Neural progenitor cell (in vitro differentiated cells): Measurements from ENCODE around the gene COA6. TPM values are rescaled to one million over a fixed set of nuclear protein-coding genes. Genes with fewer than 3 reads are reported as not detected.

ENCODE experiments used
- DNase-seq: peaks from one replicate; pipeline ENCODE4 v3.0.0-alpha.2; 2016; ENCODE audit warnings: low spot score
- H2AFZ ChIP-seq: fragments of 200-600 bp; sonication (generic); replicated peaks from 2 replicates; pipeline ENCODE4 v1.6.1; 2016; ENCODE audit warnings: antibody characterized with exemption
- H3F3A ChIP-seq: fragments of 200-600 bp; sonication (generic); 2 replicates; pipeline ENCODE4 v1.6.1; 2016; ENCODE audit warnings: antibody characterized with exemption, low read depth
- H3K27ac ChIP-seq: fragments of 200-600 bp; sonication (generic); 2 replicates; pipeline ENCODE4 v1.5.1; 2016; ENCODE audit warnings: mild to moderate bottlenecking
- H3K27me3 ChIP-seq: fragments of 200-600 bp; sonication (generic); 2 replicates; pipeline ENCODE4 v1.6.1; 2016; ENCODE audit warnings: mild to moderate bottlenecking, moderate library complexity
- H3K36me3 ChIP-seq: fragments of 200-600 bp; sonication (generic); 2 replicates; pipeline ENCODE4 v1.5.1; 2016
- H3K4me1 ChIP-seq: fragments of 200-600 bp; sonication (generic); 2 replicates; pipeline ENCODE4 v1.6.1; 2016; ENCODE audit warnings: mixed run types
- H3K4me2 ChIP-seq: fragments of 200-600 bp; sonication (generic); 2 replicates; pipeline ENCODE4 v1.6.1; 2016
- H3K4me3 ChIP-seq: fragments of 200-600 bp; sonication (generic); 2 replicates; pipeline ENCODE4 v1.5.1; 2016
- H3K79me2 ChIP-seq: fragments of 200-600 bp; sonication (generic); 2 replicates; pipeline ENCODE4 v1.6.1; 2016; ENCODE audit warnings: low read depth
- H3K9ac ChIP-seq: fragments of 200-600 bp; sonication (generic); 2 replicates; pipeline ENCODE4 v1.6.1; 2016
- H3K9me3 ChIP-seq: fragments of 200-600 bp; sonication (generic); 2 replicates; pipeline ENCODE4 v1.5.1; 2016; ENCODE audit warnings: low read depth
- H4K20me1 ChIP-seq: fragments of 200-600 bp; sonication (generic); 2 replicates; pipeline ENCODE4 v1.6.1; 2016; ENCODE audit warnings: low read depth
- H3K27ac Mint-ChIP-seq: 3 replicates; pipeline ENCODE4 v1.8.0; 2021; ENCODE audit warnings: mixed read lengths
- H3K27me3 Mint-ChIP-seq: 2 replicates; pipeline ENCODE4 v1.8.0; 2022; ENCODE audit warnings: low read depth, mild to moderate bottlenecking, inconsistent platforms, moderate library complexity, mixed read lengths; ENCODE audit not compliant: insufficient read depth
- H3K36me3 Mint-ChIP-seq: 3 replicates; pipeline ENCODE4 v1.8.0; 2021; ENCODE audit warnings: mixed read lengths
- H3K4me1 Mint-ChIP-seq: 3 replicates; pipeline ENCODE4 v1.8.0; 2021; ENCODE audit warnings: mixed read lengths
- H3K4me3 Mint-ChIP-seq: 3 replicates; pipeline ENCODE4 v1.8.0; 2021; ENCODE audit warnings: mild to moderate bottlenecking, moderate library complexity, mixed read lengths
- H3K9me3 Mint-ChIP-seq: 3 replicates; pipeline ENCODE4 v1.8.0; 2020; ENCODE audit warnings: mixed read lengths
- EZH2 ChIP-seq: fragments of 200-600 bp; sonication (generic); IDR thresholded peaks from 2 replicates; pipeline ENCODE4 v1.6.1; 2017; ENCODE audit warnings: antibody characterized with exemption, mild to moderate bottlenecking, moderate library complexity
- EZH2phosphoT487 ChIP-seq: fragments of 200-600 bp; sonication (generic); IDR thresholded peaks from 2 replicates; pipeline ENCODE4 v1.6.1; 2017; ENCODE audit warnings: antibody characterized with exemption
- total RNA-seq: library from RNA; depleted of rRNA; stranded (reverse); fragments of >200 nt; gene quantifications from 2 replicates; pipeline ENCODE4 v1.2.3, GENCODE V29; 2015; ENCODE audit warnings: low replicate concordance
- TF ChIP-seq, protein P1 (sequence below): fragments of 200-600 bp; sonication (generic); IDR thresholded peaks from 2 replicates; pipeline ENCODE4 v1.5.1; 2017; ENCODE audit warnings: antibody characterized with exemption, mild to moderate bottlenecking

Gene COA6
- total RNA-seq, 1 donor from 2014 or later: 36.0 TPM

DNA sequence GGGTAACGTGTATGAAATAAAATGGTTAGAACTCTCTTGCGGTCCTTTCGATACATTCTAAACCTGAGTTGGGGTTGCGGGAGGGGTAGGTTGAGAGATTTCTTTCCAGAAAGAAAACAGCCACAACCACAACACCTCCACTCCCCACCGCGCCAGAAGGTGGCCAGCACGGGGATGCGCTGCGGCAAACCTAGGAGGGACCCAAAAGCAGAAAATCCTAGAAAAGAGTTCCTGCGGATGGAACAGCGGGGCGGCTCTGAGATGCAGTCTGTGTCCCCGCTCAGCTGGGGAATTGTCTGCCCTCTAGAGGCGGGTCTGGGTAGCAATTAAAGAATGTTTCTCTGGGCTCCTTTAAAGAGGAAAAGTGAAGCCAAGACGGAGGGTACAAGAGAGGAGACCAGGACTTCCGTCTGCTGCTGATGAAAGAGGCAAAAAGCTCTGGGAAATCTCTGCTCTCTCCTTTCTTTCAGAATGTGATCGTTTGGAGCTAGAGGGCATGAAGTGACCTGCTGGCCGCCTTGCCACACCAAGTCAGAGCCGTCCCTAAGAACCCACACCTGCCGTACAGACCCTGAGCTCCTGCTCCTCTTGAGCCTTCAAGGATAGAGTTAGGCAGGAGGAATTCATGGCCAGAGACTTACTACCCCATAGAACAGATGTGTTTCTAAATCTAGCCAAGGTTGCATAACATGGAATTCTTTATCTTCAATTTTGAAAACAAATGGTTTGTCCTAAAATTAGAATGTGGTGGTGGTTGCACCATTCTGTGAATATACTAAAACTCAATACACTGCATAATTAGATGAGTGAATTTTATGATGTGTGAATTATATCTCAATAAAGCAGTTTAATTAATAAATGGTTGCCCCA is 46.5 kb upstream of the COA6 start:
- Mint-ChIP-seq H3K36me3 (no peaks in the 10 kb centered on the region), H3K4me3 (no peak overlapping the region), H3K9me3 (no peaks in the 10 kb centered on the region), H3K4me1 (peaks cover 13% of the 10 kb centered on the region), H3K27me3 (peaks cover 6% of the 10 kb centered on the region), H3K27ac (no peak overlapping the region)
- DNase-seq: peak; percentile 80
- Histone ChIP-seq H3K4me2 (peak overlapping the region; percentile 58), H3K4me1 (peaks cover 12% of the 10 kb centered on the region), H3K9ac (no peak overlapping the region), H3K27ac (no peak overlapping the region), H3K36me3 (no peaks in the 10 kb centered on the region), H3F3A (no peaks in the 10 kb centered on the region), H3K9me3 (no peaks in the 10 kb centered on the region), H2AFZ (peak overlapping the region; percentile 92), H3K4me3 (peak overlapping the region; percentile 34), H4K20me1 (no peaks in the 10 kb centered on the region), H3K79me2 (no peaks in the 10 kb centered on the region), H3K27me3 (peaks cover 31% of the 10 kb centered on the region)
- no peak for TF ChIP-seq EZH2
- TF ChIP-seq, protein P1, sequence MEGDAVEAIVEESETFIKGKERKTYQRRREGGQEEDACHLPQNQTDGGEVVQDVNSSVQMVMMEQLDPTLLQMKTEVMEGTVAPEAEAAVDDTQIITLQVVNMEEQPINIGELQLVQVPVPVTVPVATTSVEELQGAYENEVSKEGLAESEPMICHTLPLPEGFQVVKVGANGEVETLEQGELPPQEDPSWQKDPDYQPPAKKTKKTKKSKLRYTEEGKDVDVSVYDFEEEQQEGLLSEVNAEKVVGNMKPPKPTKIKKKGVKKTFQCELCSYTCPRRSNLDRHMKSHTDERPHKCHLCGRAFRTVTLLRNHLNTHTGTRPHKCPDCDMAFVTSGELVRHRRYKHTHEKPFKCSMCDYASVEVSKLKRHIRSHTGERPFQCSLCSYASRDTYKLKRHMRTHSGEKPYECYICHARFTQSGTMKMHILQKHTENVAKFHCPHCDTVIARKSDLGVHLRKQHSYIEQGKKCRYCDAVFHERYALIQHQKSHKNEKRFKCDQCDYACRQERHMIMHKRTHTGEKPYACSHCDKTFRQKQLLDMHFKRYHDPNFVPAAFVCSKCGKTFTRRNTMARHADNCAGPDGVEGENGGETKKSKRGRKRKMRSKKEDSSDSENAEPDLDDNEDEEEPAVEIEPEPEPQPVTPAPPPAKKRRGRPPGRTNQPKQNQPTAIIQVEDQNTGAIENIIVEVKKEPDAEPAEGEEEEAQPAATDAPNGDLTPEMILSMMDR: peak; percentile 81

DNA sequence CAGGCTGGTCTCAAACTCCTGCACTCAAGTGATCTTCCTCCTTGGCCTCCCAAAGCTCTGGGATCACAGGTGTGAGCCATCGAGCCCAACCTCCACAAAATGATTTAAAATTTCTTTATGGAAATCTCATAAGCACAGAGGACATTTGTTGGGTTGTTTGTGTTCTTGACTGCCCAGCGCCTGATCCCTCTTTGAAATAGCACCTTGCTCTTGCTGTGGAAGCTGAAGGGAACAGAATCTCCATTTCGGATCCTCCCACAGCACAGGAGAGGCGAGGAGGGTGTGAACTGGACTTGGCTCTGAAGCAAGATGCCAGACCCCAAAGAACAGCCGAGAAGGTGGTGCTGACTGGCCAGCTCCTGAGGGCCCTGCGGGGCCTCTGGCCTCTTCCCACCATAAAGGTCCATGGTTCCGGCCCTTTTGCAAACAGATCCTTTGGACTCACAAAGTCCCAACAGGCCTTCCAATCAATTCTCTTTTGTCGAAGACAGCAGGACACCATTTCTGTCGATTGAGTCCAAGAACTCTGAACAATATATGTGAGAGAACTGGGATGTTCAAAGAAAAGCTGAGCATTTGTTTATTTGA is 45.6 kb upstream of the COA6 start:
- H3K27ac Mint-ChIP-seq: no peak overlapping the region
- Histone ChIP-seq H3K9ac (no peak overlapping the region), H3K4me2 (no peak overlapping the region), H3K27ac (no peak overlapping the region), H2AFZ (no peak overlapping the region), H4K20me1 (no peaks in the 10 kb centered on the region), H3K36me3 (no peaks in the 10 kb centered on the region), H3K27me3 (peaks cover 31% of the 10 kb centered on the region), H3K79me2 (no peaks in the 10 kb centered on the region), H3F3A (no peaks in the 10 kb centered on the region), H3K4me1 (peaks cover 12% of the 10 kb centered on the region), H3K9me3 (no peaks in the 10 kb centered on the region), H3K4me3 (no peak overlapping the region)
- no peak for TF ChIP-seq EZH2
- TF ChIP-seq, protein P1: no peak
- TF ChIP-seq EZH2phosphoT487: no peak
- no peaks in the 10 kb centered on the region for H3K36me3 Mint-ChIP-seq
- no peak overlapping the region for H3K4me3 Mint-ChIP-seq
- no peaks in the 10 kb centered on the region for H3K9me3 Mint-ChIP-seq
- H3K4me1 Mint-ChIP-seq: peaks cover 16% of the 10 kb centered on the region
- DNase-seq: peak; percentile 31
- H3K27me3 Mint-ChIP-seq: peaks cover 6% of the 10 kb centered on the region

DNA sequence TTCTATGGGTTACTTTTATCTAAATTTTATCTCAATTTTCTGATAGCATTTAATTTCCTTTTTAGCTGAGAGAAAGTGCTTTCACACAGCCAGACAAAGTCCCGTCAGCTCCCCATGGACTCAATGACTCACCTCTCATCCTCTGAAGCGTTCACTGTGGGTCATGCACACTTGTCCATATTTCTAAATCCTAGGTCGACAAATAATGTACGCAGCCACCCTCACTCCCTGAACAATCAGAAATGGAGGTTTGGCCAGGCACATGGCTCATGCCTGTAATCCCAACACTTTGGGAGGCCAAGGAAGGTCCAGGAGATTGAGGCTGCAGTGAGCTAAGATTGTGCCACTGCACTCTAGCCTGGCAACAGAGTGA is 42.4 kb upstream of the COA6 start:
- no peak for DNase-seq
- Histone ChIP-seq H3K4me1 (peaks cover 12% of the 10 kb centered on the region), H2AFZ (no peak overlapping the region), H3K4me2 (no peak overlapping the region), H3K9me3 (no peaks in the 10 kb centered on the region), H3K27ac (no peak overlapping the region), H4K20me1 (no peaks in the 10 kb centered on the region), H3K4me3 (no peak overlapping the region), H3K79me2 (no peaks in the 10 kb centered on the region), H3K36me3 (no peaks in the 10 kb centered on the region), H3F3A (no peaks in the 10 kb centered on the region), H3K27me3 (peaks cover 11% of the 10 kb centered on the region), H3K9ac (no peak overlapping the region)
- Mint-ChIP-seq H3K4me3 (no peak overlapping the region), H3K27me3 (peaks cover 6% of the 10 kb centered on the region), H3K36me3 (no peaks in the 10 kb centered on the region), H3K4me1 (peaks cover 16% of the 10 kb centered on the region), H3K27ac (no peak overlapping the region), H3K9me3 (peaks cover under 1% of the 10 kb centered on the region)
- TF ChIP-seq, protein P1: no peak
- TF ChIP-seq EZH2phosphoT487 (no peak), EZH2 (no peak)
